ENCODE measurements around the gene PLEKHG4B.
A peak's percentile ranks its signal among the peaks of the same experiment; 100 is the strongest.

The PLEKHG4B gene

GRCh38 chr5:167511-167910 is 75.5 kb downstream of the PLEKHG4B start:
- no peak for TF ChIP-seq CTCF (IDR thresholded peaks at IDR 0.05; ENCODE audit: low read depth, low read length)
- DNase-seq: peak; percentile 4
- H3K36me3 ChIP-seq: no peaks in the 10 kb centered on the region
- no peaks in the 10 kb centered on the region for H3K9me3 ChIP-seq
- no peaks in the 10 kb centered on the region for H3K27me3 ChIP-seq
- H3K4me1 ChIP-seq: no peaks in the 10 kb centered on the region
- H3K4me3 ChIP-seq (ENCODE audit: low read depth, low read length): no peak overlapping the region

GRCh38 chr5:167982-168660 is 76.2 kb downstream of the PLEKHG4B start:
- Histone ChIP-seq H3K4me1 (no peaks in the 10 kb centered on the region), H3K4me3 (ENCODE audit: low read depth, low read length) (no peak overlapping the region), H3K27me3 (peaks cover 5% of the 10 kb centered on the region; the same call in 1 of the 2 replicates), H3K36me3 (no peaks in the 10 kb centered on the region), H3K9me3 (no peaks in the 10 kb centered on the region)
- TF ChIP-seq CTCF (IDR thresholded peaks at IDR 0.05; ENCODE audit: low read depth, low read length): no peak
- peak; percentile 2 for DNase-seq

GRCh38 chr5:169071-169727 is 77.2 kb downstream of the PLEKHG4B start:
- no peak for TF ChIP-seq CTCF (IDR thresholded peaks at IDR 0.05; ENCODE audit: low read depth, low read length)
- no peak for DNase-seq
- Histone ChIP-seq H3K4me3 (ENCODE audit: low read depth, low read length) (no peak overlapping the region), H3K4me1 (no peaks in the 10 kb centered on the region), H3K27me3 (peaks cover 7% of the 10 kb centered on the region; the same call in 1 of the 2 replicates), H3K9me3 (no peaks in the 10 kb centered on the region), H3K36me3 (no peaks in the 10 kb centered on the region)

GRCh38 chr5:169728-170094 is 77.7 kb downstream of the PLEKHG4B start:
- Histone ChIP-seq H3K4me3 (ENCODE audit: low read depth, low read length) (no peak overlapping the region), H3K4me1 (no peaks in the 10 kb centered on the region), H3K9me3 (no peaks in the 10 kb centered on the region), H3K27me3 (peaks cover 10% of the 10 kb centered on the region), H3K36me3 (no peaks in the 10 kb centered on the region)
- DNase-seq: peak; percentile 7
- TF ChIP-seq CTCF (IDR thresholded peaks at IDR 0.05; ENCODE audit: low read depth, low read length): no peak

GRCh38 chr5:170971-171800 is 79.2 kb downstream of the PLEKHG4B start:
- DNase-seq: peak; percentile 6
- no peaks in the 10 kb centered on the region for H3K4me1 ChIP-seq
- H3K4me3 ChIP-seq (ENCODE audit: low read depth, low read length): no peak overlapping the region
- no peaks in the 10 kb centered on the region for H3K36me3 ChIP-seq
- no peak for TF ChIP-seq CTCF (IDR thresholded peaks at IDR 0.05; ENCODE audit: low read depth, low read length)
- no peaks in the 10 kb centered on the region for H3K9me3 ChIP-seq
- peaks cover 16% of the 10 kb centered on the region for H3K27me3 ChIP-seq
